AG09319 (cell line): Measurements from ENCODE around the gene HSD17B12.
A peak's percentile ranks its signal among the peaks of the same experiment; 100 is the strongest.

Experiments
- DNase-seq: peaks from one replicate; pipeline ENCODE4 v3.0.0-alpha.2; 2010; ENCODE audit warnings: low read depth; ENCODE audit errors: extremely low read depth
- TF ChIP-seq, protein P1 (sequence below): IDR thresholded peaks from 2 replicates; pipeline ENCODE4 v1.5.1; 2011; ENCODE audit warnings: low read depth, mild to moderate bottlenecking, inconsistent platforms, low read length, moderate library complexity

Gene HSD17B12

DNA sequence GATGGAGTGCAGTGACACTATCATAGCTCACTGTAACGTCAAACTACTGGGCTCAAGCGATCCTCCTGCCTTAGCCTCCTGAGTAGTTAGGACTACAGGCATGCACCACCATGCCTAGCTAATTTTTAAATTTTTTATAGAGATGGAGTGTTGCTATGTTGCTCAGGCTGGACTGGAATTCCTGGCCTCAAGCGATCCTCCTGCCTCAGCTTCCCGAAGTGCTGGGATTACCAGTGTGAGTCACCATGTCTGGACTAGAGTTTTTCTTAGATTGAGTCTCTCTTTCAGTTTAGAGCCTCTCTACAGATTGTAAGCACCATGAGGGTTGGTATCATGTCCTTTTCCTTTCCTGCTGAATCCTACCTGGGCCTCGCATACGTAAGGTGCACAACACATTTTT, 142.8 kb downstream of the HSD17B12 start:
- TF ChIP-seq, protein P1, sequence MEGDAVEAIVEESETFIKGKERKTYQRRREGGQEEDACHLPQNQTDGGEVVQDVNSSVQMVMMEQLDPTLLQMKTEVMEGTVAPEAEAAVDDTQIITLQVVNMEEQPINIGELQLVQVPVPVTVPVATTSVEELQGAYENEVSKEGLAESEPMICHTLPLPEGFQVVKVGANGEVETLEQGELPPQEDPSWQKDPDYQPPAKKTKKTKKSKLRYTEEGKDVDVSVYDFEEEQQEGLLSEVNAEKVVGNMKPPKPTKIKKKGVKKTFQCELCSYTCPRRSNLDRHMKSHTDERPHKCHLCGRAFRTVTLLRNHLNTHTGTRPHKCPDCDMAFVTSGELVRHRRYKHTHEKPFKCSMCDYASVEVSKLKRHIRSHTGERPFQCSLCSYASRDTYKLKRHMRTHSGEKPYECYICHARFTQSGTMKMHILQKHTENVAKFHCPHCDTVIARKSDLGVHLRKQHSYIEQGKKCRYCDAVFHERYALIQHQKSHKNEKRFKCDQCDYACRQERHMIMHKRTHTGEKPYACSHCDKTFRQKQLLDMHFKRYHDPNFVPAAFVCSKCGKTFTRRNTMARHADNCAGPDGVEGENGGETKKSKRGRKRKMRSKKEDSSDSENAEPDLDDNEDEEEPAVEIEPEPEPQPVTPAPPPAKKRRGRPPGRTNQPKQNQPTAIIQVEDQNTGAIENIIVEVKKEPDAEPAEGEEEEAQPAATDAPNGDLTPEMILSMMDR: no peak
- no peak for DNase-seq

DNA sequence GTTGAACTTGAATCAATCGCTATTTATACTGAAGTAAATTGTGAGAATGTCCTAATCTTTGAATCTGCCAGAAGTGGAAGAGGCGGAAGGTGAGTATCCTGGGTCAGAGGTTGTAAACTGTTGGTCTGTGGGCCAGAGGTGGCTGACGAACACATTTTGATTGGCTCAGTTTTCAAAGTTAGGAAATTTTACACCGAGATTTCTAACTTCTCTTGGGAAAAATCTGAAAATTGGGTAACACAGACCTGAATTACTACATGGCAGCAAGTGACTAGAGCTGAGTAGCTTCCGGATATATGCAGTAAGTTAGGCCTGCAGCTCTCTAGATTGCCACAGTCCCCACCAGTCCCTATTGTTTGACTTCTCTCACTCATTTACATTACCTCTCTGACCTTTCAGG, 143.3 kb downstream of the HSD17B12 start:
- TF ChIP-seq, protein P1: no peak
- DNase-seq: no peak

DNA sequence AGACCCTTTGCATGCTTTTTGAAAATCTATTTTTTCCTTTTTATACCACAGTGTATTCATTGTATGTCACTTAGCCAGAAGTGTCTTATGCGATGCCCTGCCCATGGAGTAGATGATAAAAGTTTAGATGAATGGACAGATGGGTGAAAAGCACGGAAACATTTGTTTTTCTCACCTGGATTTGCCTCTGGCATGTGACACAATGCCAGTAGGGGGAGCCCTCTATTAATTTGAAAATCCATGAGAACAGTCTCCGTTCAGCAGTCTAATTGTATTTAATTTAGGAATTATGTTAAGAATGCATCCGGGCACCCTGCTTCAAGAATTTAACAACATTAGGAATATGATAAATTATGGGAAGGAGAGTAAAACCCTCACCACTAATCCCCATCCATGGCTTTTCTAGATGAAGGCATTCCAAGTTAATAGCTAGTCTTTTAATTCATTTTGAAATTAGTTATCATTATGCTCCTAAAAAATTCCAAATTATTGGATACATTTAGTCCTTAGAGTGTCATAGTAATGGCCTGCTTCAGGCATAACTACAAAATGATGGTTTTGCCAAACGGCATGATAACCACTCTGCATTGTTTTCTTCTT, 144.8 kb downstream of the HSD17B12 start:
- DNase-seq: no peak

DNA sequence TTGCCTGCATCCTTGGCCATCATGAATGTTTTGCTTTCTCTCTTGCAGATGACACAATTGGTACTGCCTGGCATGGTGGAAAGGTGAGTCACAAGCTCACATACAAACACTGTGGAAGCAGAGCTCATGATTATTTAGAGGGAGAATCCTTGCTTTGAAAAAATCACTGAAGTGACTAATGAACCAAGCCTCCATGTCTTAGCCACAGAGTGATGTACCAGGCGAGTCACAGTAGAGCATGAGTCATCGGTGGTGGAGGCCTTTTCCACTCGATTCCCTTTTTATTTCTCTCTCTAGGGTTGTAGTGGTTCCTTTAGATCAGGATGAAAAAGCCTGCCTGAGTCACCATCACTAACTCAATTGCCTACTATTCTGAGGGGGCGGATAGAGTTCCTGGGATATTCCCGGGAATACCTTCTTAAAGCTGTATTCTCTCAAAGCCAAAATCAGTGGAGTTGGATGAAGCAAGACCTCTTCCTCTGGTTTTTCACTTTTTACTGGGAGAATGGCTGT, 150.4 kb downstream of the HSD17B12 start:
- TF ChIP-seq, protein P1: no peak
- peak; percentile 91 for DNase-seq

More for the DNA sequence above, 144.8 kb downstream of the HSD17B12 start:
- TF ChIP-seq, protein P1: peak; percentile 69

DNA sequence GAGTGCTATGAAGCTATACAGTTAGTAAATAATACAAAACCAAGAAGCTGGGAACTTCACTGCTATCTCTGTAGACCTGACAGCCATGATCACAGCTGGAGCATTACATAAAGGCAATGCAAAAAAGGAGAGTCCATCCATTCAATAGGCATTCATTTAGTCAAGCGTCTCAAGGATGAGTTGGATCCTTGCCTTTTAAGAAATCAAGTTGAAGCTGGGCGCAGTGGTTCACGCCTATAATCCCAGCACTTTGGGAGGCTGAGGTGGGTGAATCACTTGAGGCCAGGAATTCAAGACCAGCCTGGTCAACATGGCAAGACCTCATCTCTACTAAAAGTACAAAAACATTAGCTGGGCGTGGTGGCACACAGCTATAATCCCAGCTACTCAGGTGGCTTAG, 152.0 kb downstream of the HSD17B12 start:
- TF ChIP-seq, protein P1: no peak
- DNase-seq: no peak

DNA sequence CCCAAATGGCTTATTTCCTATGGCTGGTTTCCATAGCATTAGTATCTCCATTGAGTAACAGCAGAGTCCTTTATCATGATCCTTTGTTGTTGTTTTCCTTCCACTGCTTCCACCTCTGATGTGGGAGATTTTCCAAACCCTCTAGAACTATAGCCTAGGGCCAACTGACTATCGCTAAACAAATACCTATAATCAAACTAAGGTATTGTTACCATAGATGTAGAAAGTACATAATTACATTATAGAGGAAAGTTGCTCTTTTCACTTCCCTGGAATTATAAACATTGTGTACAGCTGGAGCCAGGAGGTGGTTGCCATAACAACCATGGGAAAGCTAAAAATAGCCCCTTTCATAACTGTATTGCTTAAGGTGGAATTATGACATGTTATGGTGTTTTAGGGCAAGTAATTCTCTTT, 153.1 kb downstream of the HSD17B12 start:
- TF ChIP-seq, protein P1: no peak
- DNase-seq: peak; percentile 49

DNA sequence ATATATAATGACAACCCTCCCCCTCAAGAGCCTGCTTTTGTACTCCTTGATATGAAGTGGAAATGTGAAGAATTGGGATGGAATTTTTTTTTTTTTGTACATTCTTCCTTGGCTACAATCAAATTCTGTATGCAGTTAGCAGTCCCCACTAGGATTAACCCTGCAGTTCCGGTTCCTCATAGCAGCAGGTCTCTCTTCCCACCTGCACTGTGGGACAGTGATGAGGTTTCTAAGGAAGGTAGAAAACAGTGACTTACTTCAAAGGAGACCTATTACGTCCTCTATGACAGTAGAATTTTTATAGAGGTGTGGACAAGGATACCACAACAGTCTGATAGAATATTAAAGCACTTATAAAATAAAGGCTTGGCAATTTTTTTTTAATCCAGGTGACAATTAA, 153.7 kb downstream of the HSD17B12 start:
- TF ChIP-seq, protein P1: no peak
- no peak for DNase-seq
